ENCODE results near the gene ODF2.
"Not testable (repeated sequence)": the region's sequence is repeated elsewhere in the genome, so short reads cannot be mapped to it uniquely, and the experiment has no call there.

ODF2 gene

DNA sequence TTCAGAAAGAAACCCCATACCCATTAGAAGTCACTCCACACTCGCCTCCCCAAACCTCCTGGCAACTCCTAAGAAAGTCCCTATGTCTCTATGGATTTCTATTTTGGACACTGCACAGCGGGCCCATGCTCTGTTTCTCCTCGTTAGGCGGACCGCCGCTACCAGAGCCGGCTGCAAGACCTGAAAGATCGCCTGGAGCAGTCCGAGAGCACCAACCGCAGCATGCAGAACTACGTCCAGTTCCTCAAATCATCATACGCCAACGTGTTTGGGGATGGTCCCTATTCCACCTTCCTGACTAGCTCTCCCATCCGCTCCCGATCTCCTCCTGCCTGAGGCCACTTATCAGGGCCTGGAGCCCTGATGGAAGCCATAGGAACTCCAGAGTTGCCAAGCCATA is 44.1 kb downstream of the ODF2 start:
- Histone ChIP-seq H3K79me2 (ENCODE audit: insufficient read depth, low read depth) (peaks cover 4% of the 10 kb centered on the region), H3K9ac (no peak overlapping the region), H3K4me2 (no peak overlapping the region), H4K20me1 (ENCODE audit: insufficient read depth) (no peaks in the 10 kb centered on the region), H2AFZ (ENCODE audit: low read depth) (no peak overlapping the region), H3K27ac (no peak overlapping the region), H3K4me1 (ENCODE audit: low read depth, poor library complexity, severe bottlenecking) (peaks cover 6% of the 10 kb centered on the region), H3K27me3 (ENCODE audit: insufficient read depth, low read depth) (no peaks in the 10 kb centered on the region), H3K4me3 (IDR thresholded peaks at IDR 0.05; ENCODE audit: insufficient read depth, low read depth, low read length) (no peak overlapping the region), H3K36me3 (ENCODE audit: insufficient read depth) (no peaks in the 10 kb centered on the region)
- TF ChIP-seq, protein P1, sequence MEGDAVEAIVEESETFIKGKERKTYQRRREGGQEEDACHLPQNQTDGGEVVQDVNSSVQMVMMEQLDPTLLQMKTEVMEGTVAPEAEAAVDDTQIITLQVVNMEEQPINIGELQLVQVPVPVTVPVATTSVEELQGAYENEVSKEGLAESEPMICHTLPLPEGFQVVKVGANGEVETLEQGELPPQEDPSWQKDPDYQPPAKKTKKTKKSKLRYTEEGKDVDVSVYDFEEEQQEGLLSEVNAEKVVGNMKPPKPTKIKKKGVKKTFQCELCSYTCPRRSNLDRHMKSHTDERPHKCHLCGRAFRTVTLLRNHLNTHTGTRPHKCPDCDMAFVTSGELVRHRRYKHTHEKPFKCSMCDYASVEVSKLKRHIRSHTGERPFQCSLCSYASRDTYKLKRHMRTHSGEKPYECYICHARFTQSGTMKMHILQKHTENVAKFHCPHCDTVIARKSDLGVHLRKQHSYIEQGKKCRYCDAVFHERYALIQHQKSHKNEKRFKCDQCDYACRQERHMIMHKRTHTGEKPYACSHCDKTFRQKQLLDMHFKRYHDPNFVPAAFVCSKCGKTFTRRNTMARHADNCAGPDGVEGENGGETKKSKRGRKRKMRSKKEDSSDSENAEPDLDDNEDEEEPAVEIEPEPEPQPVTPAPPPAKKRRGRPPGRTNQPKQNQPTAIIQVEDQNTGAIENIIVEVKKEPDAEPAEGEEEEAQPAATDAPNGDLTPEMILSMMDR (conservative IDR thresholded peaks at IDR 0.05; ENCODE audit: low read depth, low read length) = no peak

DNA sequence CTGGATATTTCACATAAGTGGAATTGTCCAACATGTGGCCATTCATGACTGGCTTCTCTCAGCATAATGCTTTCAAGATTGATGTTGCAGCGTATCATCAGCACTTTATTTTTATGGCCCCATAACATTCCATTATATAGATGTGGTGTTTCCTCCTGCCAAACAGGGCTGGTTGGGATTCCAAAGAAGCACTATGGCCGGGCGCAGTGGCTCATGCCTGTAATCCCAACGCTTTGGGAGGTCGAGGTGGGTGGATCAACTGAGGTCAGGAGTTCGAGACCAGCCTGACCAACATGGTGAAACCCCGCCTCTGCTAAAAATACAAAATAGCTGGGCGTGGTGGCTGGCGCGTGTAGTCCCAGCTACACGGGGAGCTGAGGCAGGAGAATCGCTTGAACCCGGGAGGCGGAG is 47.6 kb downstream of the ODF2 start:
- not testable (repeated sequence) for H3K27me3 ChIP-seq (ENCODE audit: insufficient read depth, low read depth); H3K27ac ChIP-seq; H3K4me3 ChIP-seq (IDR thresholded peaks at IDR 0.05; ENCODE audit: insufficient read depth, low read depth, low read length); H4K20me1 ChIP-seq (ENCODE audit: insufficient read depth); H3K4me2 ChIP-seq; H2AFZ ChIP-seq (ENCODE audit: low read depth); H3K9ac ChIP-seq; H3K36me3 ChIP-seq (ENCODE audit: insufficient read depth)
- Histone ChIP-seq H3K79me2 (ENCODE audit: insufficient read depth, low read depth) (peaks cover 20% of the 10 kb centered on the region), H3K4me1 (ENCODE audit: low read depth, poor library complexity, severe bottlenecking) (peaks cover 19% of the 10 kb centered on the region)

DNA sequence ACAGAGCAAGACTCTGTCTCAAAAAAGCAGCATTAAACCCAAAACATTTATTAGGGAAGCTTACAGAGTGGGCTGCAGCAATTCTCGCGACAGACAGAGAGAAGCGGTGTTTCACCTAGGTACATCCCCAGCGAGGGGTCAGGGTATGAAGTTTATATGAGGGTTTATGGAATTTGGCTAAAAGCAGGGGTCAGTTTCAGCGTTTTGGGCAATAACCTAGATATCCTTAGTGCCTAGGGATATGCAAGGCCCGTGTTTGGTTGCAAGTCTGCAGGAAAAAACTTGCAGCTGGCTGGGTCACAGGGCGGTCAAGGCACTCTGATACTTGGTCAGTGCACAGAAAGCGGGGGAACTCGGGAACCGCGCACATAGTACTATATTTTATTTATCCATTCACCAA is 48.1 kb downstream of the ODF2 start:
- Histone ChIP-seq H3K9ac (peak overlapping the region; percentile 56; the same call in 1 of the 2 replicates), H2AFZ (ENCODE audit: low read depth) (peak overlapping the region; percentile 75)

DNA sequence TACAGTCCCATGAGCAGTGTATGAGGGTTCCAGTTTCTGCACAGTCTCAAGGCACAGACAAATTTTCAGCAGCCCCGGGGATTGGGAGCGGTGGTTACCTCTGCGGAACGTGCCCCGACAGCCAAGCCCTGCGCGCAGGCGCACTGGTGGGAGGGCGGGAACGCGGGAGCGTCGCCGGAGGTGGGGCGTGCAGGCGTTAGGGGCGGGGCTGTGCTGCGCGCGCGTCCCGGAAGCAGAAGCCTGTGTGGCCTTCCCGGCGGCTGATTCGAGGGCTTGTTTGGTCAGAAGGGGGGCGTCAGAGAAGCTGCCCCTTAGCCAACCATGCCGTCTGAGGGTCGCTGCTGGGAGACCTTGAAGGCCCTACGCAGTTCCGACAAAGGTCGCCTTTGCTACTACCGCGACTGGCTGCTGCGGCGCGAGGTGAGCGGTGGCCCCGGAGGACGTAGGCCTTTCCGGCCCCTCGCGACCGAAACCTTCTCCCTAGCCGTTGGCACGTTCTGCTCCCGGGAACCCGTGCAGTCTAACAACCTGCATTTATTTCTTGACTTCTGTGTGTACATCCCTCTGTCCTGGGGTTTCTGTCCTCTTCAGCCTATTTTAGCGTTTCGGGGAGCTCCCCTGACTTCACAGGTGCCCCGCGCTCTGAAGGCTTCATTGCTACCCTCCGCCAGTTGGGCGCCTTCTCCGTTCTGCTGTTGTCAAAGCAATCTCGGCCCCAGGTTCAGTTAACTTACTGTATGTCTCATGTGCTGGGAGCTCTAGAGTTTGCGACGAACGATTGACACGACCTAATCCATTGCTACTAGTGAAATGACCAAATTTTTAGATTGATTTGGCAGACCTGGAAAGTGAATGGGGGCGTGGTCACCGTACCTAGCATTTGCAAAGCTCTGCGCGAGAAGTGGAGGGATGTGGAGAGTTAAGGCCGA is 48.9 kb downstream of the ODF2 start, which contains the start of gene GLE1:
GLE1 (plus strand) TSS at position 235 of the 929 bp plus-strand sequence; CDS start at position 322, 87 bp downstream.
- Histone ChIP-seq H3K4me3 (IDR thresholded peaks at IDR 0.05; ENCODE audit: insufficient read depth, low read depth, low read length) (no peak within 1 kb of the TSS), H3K4me1 (ENCODE audit: low read depth, poor library complexity, severe bottlenecking) (peaks cover 19% of the 10 kb centered on the region), H3K36me3 (ENCODE audit: insufficient read depth) (no peaks in the 10 kb centered on the region), H3K4me2 (peak within 1 kb of the TSS; percentile 92), H3K27ac (peak within 1 kb of the TSS; percentile 8; the same call in 1 of the 2 replicates), H3K79me2 (ENCODE audit: insufficient read depth, low read depth) (peaks cover 20% of the 10 kb centered on the region), H3K9ac (peak within 1 kb of the TSS; percentile 56), H2AFZ (ENCODE audit: low read depth) (peak within 1 kb of the TSS; percentile 75), H4K20me1 (ENCODE audit: insufficient read depth) (no peaks in the 10 kb centered on the region), H3K27me3 (ENCODE audit: insufficient read depth, low read depth) (no peaks in the 10 kb centered on the region)
- TF ChIP-seq, protein P1 (conservative IDR thresholded peaks at IDR 0.05; ENCODE audit: low read depth, low read length) = no peak

More for the DNA sequence above, 48.1 kb downstream of the ODF2 start:
- Histone ChIP-seq H3K4me1 (ENCODE audit: low read depth, poor library complexity, severe bottlenecking) (peaks cover 19% of the 10 kb centered on the region), H3K4me2 (peak overlapping the region; percentile 92), H3K27ac (peak overlapping the region; percentile 8; the same call in 1 of the 2 replicates), H3K27me3 (ENCODE audit: insufficient read depth, low read depth) (no peaks in the 10 kb centered on the region), H4K20me1 (ENCODE audit: insufficient read depth) (no peaks in the 10 kb centered on the region), H3K4me3 (IDR thresholded peaks at IDR 0.05; ENCODE audit: insufficient read depth, low read depth, low read length) (no peak overlapping the region), H3K36me3 (ENCODE audit: insufficient read depth) (no peaks in the 10 kb centered on the region), H3K79me2 (ENCODE audit: insufficient read depth, low read depth) (peaks cover 20% of the 10 kb centered on the region)
- TF ChIP-seq, protein P1 (conservative IDR thresholded peaks at IDR 0.05; ENCODE audit: low read depth, low read length) = no peak

DNA sequence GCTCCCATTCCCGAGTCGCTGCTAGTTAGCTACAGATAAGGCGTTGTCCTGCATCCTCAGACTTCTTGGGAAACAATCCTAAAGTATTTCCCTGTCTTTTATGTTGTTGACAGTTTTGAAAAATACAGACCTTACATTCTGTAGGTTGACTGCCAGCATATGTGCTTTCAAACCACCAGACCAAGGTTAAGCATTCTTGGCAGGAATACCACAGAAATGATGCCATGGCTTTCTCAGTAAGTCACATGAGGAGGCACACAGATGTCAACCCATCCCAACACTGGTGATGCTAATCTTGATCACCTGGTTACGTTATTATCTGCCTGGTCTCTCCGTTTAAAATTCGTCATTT is 49.6 kb downstream of the ODF2 start:
- Histone ChIP-seq H3K27me3 (ENCODE audit: insufficient read depth, low read depth) (no peaks in the 10 kb centered on the region), H3K4me2 (peak overlapping the region; percentile 92), H3K9ac (peak overlapping the region; percentile 56; the same call in 1 of the 2 replicates), H3K79me2 (ENCODE audit: insufficient read depth, low read depth) (peaks cover 20% of the 10 kb centered on the region), H4K20me1 (ENCODE audit: insufficient read depth) (no peaks in the 10 kb centered on the region), H3K36me3 (ENCODE audit: insufficient read depth) (no peaks in the 10 kb centered on the region), H2AFZ (ENCODE audit: low read depth) (peak overlapping the region; percentile 75), H3K27ac (no peak overlapping the region; the same call in 1 of the 2 replicates), H3K4me1 (ENCODE audit: low read depth, poor library complexity, severe bottlenecking) (peaks cover 19% of the 10 kb centered on the region), H3K4me3 (IDR thresholded peaks at IDR 0.05; ENCODE audit: insufficient read depth, low read depth, low read length) (no peak overlapping the region)
- TF ChIP-seq, protein P1 (conservative IDR thresholded peaks at IDR 0.05; ENCODE audit: low read depth, low read length) = no peak

DNA sequence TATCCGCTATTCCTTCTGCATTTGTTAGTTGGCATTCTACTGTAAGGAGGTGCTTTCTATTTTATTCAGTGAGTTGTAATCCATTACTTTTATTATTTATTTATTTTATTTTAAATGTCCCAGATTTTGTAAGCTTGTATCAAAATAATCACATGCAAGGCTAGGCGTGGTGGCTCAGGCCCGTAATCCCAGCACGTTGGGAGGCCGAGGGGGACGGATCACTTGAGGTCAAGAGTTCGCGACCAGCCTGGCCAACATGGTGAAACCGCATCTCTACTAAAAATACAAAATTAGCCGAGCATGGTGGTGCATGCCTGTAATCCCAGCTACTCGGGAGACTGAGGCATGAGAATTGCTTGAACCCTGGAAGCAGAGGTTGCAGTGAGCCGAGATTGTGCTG is 50.1 kb downstream of the ODF2 start:
- H3K27me3 ChIP-seq (ENCODE audit: insufficient read depth, low read depth); H4K20me1 ChIP-seq (ENCODE audit: insufficient read depth); H3K36me3 ChIP-seq (ENCODE audit: insufficient read depth); H3K9ac ChIP-seq; H3K4me3 ChIP-seq (IDR thresholded peaks at IDR 0.05; ENCODE audit: insufficient read depth, low read depth, low read length); H2AFZ ChIP-seq (ENCODE audit: low read depth); H3K27ac ChIP-seq: not testable (repeated sequence)
- Histone ChIP-seq H3K79me2 (ENCODE audit: insufficient read depth, low read depth) (peaks cover 20% of the 10 kb centered on the region), H3K4me2 (peak overlapping the region; percentile 92), H3K4me1 (ENCODE audit: low read depth, poor library complexity, severe bottlenecking) (peaks cover 19% of the 10 kb centered on the region)
